K562 (cell line): ENCODE data around the gene VCAN. TPM values are rescaled to one million over a fixed set of nuclear protein-coding genes. Genes with fewer than 3 reads are reported as not detected.

Experiments used
- MGA ChIP-seq: fragments of 450-650 bp; IDR thresholded peaks from 2 replicates; pipeline ENCODE4 v1.6.1; 2016; ENCODE audit warnings: mild to moderate bottlenecking, moderate library complexity
- polyA plus RNA-seq, 8 experiments: library from polyadenylated mRNA; depleted of rRNA in 4 of 8; stranded (reverse) in 5 of 8; unstranded in 3 of 8; fragments of >200 nt; fragmentation: Nextera tagmentation in 2 of 8; fragmentation: Illumina TruSeq in 1 of 8; extraction: Ambion mirVana in 2 of 8; extraction: Trizol in 1 of 8; gene quantifications; 2 replicates each; pipeline versions ENCODE4 v1.2.1 to v1.2.3, GENCODE V29; 2011 to 2014; ENCODE audit warnings: inconsistent platforms in 1 of 8, missing spikeins in 1 of 8
- total RNA-seq, 7 experiments: library from RNA; depleted of rRNA in 6 of 7; stranded (reverse); fragments of >200 nt in 6 of 7; fragmentation: Illumina TruSeq in 2 of 7; extraction: Trizol in 2 of 7; gene quantifications; 2 replicates each; pipeline versions ENCODE4 v1.2.1 to v1.2.3, GENCODE V29; 2011 to 2021; ENCODE audit warnings: low replicate concordance in 1 of 7
- TF ChIP-seq, protein P1 (sequence below): fragments of 250-450 bp; sonication (Bioruptor Pico); IDR thresholded peaks from 2 replicates; pipeline ENCODE4 v1.8.0; 2022; ENCODE audit warnings: moderate library complexity, mild to moderate bottlenecking, inconsistent platforms
- TF ChIP-seq, protein P2 (sequence below): fragments of 450-650 bp; IDR thresholded peaks from 2 replicates; pipeline ENCODE4 v1.6.1; 2016
- TF ChIP-seq, protein P3 (sequence below): sonication (generic); formaldehyde crosslinking; IDR thresholded peaks from 2 replicates; pipeline ENCODE4 v1.8.1; 2023; ENCODE audit warnings: mild to moderate bottlenecking, missing genetic modification reagents

VCAN gene
- total and polyA plus RNA-seq, 9 of the 15 experiments (the other 6 are each of a cell fraction or from before 2014, with no cell fraction given) = 0.01 to 0.33 (median 0.05) TPM

GRCh38 chr5:83518319-83519061 is 46.9 kb downstream of the VCAN start (continued):
- TF ChIP-seq, protein P1, sequence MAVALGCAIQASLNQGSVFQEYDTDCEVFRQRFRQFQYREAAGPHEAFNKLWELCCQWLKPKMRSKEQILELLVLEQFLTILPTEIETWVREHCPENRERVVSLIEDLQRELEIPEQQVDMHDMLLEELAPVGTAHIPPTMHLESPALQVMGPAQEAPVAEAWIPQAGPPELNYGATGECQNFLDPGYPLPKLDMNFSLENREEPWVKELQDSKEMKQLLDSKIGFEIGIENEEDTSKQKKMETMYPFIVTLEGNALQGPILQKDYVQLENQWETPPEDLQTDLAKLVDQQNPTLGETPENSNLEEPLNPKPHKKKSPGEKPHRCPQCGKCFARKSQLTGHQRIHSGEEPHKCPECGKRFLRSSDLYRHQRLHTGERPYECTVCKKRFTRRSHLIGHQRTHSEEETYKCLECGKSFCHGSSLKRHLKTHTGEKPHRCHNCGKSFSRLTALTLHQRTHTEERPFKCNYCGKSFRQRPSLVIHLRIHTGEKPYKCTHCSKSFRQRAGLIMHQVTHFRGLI (CRISPR knock-in tag) = no peak
- TF ChIP-seq MGA = no peak
- TF ChIP-seq, protein P2, sequence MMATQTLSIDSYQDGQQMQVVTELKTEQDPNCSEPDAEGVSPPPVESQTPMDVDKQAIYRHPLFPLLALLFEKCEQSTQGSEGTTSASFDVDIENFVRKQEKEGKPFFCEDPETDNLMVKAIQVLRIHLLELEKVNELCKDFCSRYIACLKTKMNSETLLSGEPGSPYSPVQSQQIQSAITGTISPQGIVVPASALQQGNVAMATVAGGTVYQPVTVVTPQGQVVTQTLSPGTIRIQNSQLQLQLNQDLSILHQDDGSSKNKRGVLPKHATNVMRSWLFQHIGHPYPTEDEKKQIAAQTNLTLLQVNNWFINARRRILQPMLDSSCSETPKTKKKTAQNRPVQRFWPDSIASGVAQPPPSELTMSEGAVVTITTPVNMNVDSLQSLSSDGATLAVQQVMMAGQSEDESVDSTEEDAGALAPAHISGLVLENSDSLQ = no peak
- TF ChIP-seq, protein P3, sequence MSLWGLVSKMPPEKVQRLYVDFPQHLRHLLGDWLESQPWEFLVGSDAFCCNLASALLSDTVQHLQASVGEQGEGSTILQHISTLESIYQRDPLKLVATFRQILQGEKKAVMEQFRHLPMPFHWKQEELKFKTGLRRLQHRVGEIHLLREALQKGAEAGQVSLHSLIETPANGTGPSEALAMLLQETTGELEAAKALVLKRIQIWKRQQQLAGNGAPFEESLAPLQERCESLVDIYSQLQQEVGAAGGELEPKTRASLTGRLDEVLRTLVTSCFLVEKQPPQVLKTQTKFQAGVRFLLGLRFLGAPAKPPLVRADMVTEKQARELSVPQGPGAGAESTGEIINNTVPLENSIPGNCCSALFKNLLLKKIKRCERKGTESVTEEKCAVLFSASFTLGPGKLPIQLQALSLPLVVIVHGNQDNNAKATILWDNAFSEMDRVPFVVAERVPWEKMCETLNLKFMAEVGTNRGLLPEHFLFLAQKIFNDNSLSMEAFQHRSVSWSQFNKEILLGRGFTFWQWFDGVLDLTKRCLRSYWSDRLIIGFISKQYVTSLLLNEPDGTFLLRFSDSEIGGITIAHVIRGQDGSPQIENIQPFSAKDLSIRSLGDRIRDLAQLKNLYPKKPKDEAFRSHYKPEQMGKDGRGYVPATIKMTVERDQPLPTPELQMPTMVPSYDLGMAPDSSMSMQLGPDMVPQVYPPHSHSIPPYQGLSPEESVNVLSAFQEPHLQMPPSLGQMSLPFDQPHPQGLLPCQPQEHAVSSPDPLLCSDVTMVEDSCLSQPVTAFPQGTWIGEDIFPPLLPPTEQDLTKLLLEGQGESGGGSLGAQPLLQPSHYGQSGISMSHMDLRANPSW (CRISPR knock-in tag) = no peak
